ENCODE measurements around the gene PRKAG2.
A peak's percentile ranks its signal among the peaks of the same experiment; 100 is the strongest.
"Not testable (repeated sequence)": the region's sequence is repeated elsewhere in the genome, so short reads cannot be mapped to it uniquely, and the experiment has no call there.

PRKAG2 gene

DNA sequence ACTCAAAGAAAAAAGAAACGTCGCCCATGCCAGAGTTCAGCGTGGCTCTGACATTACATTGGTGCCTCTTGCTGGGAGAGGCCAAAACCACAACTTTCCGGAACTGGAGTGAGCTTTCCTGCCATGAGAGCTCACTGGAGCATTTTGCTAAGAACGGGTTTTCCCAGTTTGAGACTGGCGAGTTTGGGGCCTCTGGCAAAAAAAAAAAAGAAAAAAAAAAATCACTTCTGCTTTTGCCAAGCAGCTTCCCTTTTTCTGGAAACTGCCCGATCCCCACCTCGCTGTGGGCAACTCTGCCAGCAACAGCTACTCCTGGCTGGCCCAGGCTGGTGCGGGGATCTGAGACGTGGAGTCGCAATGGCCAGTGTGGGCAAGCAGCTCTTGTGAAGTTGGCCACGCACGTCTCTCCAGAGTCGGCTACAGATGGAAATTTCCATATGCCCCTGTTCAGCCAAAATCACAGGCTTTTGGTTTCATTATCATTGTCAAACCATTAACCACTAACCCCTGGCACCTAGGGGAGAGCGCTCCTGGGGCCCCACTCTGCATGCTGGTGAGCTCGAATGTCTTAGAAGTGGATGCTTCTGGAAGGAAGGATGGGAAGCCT, 25.7 kb downstream of the PRKAG2 start:
- peak in 1 of 2 donors; percentile 17 for DNase-seq (ENCODE audit: low read depth in 2 of 2)

GRCh38 chr7:151850491-151851124, 26.3 kb downstream of the PRKAG2 start:
- DNase-seq (ENCODE audit: low read depth in 2 of 2), result no peak

DNA sequence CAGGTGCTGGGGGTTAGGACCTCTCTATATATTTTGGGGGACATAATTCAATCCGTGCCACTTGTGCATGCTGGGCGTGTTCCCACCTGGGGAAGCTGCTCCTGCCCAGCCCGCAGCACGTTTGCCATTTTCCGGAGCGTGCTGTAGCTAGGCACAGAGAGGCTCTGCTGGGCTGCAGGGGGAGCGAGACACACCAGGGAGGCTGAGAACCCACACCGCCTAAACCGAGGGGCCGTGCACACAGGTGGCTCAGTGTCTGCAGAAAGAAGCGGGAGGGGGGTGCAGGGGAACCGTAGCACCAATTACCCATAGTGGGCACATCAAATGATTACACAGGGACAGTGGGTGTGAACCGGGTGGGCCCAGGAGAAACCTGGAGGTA, 27.0 kb downstream of the PRKAG2 start:
- no peak for DNase-seq (ENCODE audit: low read depth in 2 of 2)

DNA sequence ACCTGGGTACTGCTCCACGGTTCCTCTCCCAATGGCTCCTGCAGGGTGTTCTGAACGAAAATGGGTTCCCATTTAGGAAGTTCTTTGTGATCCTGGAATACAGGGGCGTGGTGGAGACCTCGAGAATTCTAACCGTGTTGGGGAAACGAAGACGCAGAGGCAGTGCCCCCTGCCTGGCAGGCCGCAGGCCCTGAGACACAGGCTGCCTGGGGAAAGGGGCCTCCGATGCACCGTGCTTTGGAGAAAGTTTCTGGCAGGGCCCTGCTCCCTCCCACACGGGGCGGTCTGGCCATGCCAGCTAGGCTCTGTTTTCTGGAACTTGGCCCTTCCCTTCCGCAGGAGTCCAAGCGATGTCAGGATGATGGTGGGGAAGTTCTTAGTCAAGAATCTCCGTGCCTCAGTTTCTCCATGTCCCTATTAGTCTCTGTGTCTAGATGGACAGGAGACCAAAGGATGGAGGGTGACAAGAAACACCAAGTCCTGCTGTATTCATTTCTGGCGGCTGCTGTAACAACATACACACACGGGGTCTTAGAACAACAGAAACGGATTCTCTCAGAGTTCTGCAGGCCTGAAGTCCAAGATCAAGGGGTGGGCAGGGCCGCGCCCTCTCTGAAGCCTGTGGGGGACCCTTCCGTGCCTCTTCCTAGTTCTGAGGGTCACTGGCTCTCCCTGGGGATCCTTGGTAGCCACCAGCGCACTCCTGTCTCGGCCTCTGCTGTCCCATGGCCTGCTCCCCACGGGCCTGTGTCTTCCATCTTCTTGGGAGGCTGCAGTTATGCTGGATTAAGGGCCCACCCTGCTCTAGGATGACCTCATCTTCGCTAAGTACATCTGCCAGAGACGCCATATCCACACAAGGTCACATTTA, 27.7 kb downstream of the PRKAG2 start:
- no peak for DNase-seq (ENCODE audit: low read depth in 2 of 2)

DNA sequence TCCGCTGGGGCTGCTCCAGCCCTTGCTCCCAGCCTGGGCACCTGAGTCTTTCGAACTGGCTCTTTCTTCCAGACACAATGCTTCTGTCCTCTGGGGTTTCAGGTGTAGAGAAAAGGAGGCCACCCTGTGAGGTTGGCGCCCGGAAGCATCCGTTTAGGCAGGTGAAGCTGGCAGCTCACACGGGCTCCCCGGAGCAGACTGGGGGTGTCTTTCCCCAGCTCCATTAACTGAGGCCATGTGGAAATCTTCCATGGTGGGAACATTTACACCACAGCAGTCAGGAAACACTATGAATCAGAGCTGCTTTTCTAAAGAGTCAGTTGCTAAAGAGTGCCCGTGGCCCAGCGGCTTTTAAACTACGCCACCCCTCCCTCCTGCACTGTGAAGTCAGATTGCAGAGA, 29.2 kb downstream of the PRKAG2 start:
- DNase-seq (ENCODE audit: low read depth in 2 of 2), result no peak

GRCh38 chr7:151847136-151847535, 29.8 kb downstream of the PRKAG2 start:
- DNase-seq (ENCODE audit: low read depth in 2 of 2), result no peak

- DNase-seq (ENCODE audit: low read depth in 2 of 2), result no peak
Measured at GRCh38 chr7:151845412-151846205, 31.3 kb downstream of the PRKAG2 start.

GRCh38 chr7:151844825-151845200, 32.1 kb downstream of the PRKAG2 start:
- no peak for DNase-seq (ENCODE audit: low read depth in 2 of 2)

GRCh38 chr7:151844071-151844824, 32.7 kb downstream of the PRKAG2 start:
- no peak for DNase-seq (ENCODE audit: low read depth in 2 of 2)

DNA sequence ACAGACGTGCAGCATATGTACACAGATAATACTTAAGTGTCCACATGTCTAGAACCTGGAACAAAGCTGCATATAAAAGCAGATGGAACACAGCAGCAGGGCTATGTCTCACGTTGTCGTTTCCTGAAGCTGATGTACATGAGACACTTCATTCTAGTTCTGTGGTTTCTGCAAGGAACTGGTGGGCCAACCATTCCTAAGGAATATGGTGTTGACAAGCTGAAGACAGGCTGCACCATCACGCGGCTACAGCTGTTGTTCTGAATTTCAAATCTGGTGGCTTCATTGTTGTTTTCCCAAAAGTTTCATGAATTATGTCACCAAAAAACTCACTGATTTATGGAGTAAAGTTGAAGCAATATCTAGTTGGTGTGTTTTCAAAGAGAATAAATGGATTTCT, 33.7 kb downstream of the PRKAG2 start:
- no peak for DNase-seq (ENCODE audit: low read depth in 2 of 2)

DNA sequence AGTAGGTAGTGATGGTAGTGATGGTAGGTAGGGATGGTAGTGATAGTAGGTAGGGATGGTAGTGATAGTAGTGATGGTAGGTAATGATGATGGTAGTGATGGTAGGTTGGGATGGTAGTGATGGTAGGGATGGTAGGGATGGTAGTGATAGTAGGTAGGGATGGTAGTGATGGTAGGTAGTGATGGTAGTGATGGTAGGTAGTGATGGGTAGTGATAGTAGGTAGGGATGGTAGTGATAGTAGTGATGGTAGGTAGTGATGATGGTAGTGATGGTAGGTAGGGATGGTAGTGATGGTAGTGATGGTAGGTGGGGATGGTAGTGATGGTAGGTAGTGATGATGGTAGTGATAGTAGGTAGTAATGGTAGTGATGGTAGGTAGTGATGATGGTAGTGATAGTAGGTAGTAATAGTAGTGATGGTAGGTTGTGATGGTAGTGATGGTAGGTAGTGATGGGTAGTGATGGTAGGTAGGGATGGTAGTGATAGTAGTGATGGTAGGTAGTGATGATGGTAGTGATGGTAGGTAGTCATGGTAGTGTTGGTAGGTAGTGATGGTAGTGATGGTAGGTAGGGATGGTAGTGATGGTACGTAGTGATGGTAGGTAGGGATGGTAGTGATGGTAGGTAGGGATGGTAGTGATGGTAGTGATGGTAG, 35.4 kb downstream of the PRKAG2 start:
- DNase-seq (ENCODE audit: low read depth in 2 of 2), result not testable (repeated sequence)

DNA sequence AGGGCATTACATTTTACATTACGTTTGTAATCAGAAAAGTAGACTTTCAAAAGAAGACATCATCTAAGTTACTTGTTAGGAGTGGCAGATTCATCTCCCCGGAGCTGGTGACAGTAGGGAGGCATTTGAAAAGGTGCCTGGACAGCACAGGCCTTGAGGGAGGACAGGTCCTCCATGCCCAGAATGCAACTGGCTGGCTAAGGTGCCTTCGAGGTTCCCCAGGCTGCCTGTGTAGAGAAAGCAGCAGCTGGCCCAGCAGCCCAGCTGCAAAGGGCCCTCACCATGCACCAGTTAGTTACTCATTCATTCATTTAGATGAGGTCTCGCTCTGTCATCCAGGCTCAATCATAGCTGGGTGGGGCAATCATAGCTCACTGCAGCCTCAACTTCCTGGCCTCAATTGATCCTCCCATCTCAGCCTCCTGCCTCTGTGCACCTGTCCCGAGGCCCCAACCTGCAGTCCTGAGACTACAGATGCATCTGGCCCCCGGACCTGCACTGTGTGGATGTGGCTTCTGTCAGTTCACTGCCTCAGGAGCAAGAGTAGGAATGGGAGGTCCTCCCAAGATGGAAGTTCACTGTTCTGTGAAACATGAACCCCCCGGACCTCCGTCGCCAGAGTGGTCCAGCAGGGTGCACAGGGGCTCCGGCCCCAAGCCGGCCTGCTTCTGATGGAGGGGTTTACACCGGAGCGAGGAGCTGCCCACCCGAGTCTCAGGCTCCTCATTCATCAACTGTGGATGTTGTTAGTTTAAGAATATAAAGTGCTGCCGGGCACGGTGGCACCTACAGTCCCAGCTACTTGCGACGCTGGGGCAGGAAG, 36.6 kb downstream of the PRKAG2 start:
- DNase-seq (ENCODE audit: low read depth in 2 of 2), result no peak

GRCh38 chr7:151839451-151839921, 37.4 kb downstream of the PRKAG2 start:
- no peak for DNase-seq (ENCODE audit: low read depth in 2 of 2)

DNA sequence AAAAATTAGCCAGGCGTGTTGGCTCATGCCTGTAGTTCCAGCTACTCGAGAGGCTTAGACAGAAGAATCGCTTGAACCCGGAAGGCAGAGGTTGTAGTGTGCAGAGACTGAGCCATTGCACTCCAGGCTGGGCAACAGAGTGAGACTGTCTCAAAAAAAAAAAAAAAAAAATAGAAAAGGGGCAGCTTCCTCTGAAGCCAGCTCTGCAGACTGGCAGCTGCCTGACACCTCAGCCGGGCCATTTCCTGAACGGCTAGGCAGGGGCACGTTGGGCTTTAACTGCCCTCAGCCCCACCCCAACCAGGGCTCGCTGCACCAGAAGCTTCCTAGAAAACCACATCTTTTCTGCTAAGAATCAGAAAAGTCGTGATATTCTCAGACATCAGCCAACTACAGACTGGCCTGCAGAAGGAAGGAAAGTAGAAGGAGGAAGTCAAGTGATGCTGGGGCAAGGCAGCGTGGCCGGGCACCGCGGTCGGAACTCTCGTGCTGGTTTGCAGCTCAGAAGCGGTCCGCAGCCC, 38.0 kb downstream of the PRKAG2 start:
- peak; percentile 9 to 50 for DNase-seq (ENCODE audit: low read depth in 2 of 2)

DNA sequence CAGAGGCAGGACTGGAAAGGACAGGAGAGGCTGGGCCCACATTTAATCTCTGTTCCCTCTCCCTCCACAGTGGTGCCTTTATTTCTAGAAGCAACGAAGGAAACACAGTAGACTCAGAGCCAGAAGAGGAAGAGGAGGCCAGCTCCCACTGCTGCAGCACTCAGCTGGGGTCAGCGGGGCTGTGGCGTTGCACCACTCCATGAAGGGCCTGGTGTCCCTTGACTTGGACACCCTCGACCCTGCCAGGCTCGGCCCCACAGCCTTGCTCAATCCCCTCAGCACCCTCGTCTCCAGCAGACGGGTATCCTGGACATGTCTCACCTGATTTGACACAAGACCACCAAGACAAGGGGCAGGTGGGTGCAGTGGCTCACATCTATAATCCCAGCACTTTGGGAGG, 38.8 kb downstream of the PRKAG2 start:
- no peak for DNase-seq (ENCODE audit: low read depth in 2 of 2)

DNA sequence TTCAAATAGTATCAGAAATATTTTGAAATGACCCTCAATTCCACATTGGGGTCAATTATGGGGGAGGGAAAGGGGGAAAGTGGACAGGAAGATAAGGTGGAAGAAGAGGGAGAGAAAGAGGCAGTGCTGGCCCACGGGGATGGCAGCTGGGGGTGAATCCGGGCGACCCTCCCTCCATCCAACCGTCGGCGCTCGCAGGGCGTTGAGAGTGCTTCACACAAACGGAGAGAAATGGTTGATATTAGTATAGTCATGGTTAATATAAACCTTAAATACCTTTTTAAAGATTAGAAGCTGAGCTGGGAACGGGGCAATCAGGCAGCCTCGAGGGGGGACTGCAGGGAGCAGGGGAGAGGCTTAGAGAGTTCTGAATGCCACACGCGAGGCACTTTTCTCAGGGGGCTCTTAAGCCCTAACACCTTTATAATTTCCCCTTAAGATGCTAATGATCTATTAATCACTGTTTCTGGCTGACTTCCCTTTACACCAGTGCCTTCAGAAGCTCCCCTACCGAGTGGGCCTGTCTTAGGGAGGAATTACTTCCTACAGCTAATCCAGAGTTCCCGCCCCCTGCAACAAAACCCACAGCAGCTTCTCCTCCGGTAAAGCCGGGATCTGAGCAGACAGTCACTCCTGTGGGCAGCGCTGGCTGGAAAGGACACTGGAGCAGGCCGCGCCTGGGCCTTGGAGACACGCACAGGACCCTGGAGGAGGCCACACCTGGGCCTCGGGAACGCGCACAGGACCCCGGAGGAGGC, 39.5 kb downstream of the PRKAG2 start:
- DNase-seq (ENCODE audit: low read depth in 2 of 2), result no peak

GRCh38 chr7:151836927-151837205, 40.0 kb downstream of the PRKAG2 start:
- DNase-seq (ENCODE audit: low read depth in 2 of 2), result no peak

DNA sequence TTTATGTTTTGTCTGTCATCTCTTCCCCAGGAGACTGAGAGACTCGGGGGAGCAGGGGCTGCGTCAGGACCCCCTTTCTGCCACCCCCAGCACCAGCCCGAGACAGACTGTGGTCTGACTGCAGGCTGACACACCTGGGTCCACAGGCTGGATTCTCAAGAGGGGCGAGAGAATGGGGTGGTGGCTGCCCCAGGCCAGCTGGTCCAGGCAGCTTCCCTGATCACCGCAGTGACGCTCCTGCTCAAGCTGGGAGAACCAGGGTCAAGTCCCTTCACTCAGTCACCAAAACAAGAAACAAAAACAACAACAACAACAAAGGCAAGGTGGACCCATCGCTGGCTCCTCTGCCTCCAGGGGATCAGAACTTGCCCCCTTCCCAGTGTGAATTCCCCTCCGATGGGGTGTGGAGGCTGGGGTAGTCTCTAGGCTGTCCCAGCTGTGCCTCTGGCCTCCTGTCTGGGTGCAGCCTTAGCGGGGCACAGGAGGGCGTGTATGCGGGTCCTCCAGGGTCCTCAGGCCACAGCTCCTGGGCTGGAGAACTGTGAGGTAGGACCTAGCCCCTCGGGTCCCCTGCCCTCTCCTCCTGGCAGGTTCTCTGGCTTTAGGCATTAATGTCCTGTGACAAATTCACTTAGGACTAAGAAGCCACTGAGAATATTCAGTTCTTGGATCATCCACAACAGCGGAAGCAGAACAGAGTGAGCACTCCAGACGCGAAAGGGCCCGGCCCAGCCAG, 40.6 kb downstream of the PRKAG2 start:
- DNase-seq (ENCODE audit: low read depth in 2 of 2), result no peak

All from stimulated activated CD8-positive, alpha-beta memory T cell treated with anti-CD3 and anti-CD28 coated beads, Interleukin-7, amount 100 ng/mL, for 4 hours (primary cell).